Vagina (tissue), 2 donors: Measurements from ENCODE around the gene CPSF4. TPM values are rescaled to one million over a fixed set of nuclear protein-coding genes. Genes with fewer than 3 reads are reported as not detected.

Experiments used
- DNase-seq, 2 donors: peaks; one replicate each; pipeline ENCODE4 v3.0.0-alpha.2; 2017; ENCODE audit errors: extremely low spot score in 2 of 2
- H3K27ac ChIP-seq: fragments of 200-600 bp; sonication (generic); one replicate; pipeline ENCODE4 v1.5.1; 2019
- H3K27me3 ChIP-seq: fragments of 200-600 bp; sonication (generic); one replicate; pipeline ENCODE4 v1.5.1; 2019
- H3K36me3 ChIP-seq, 2 donors: fragments of 200-600 bp; sonication (generic); one replicate each; pipeline ENCODE4 v1.5.1; 2017 to 2019
- H3K4me1 ChIP-seq: fragments of 200-600 bp; sonication (generic); one replicate; pipeline ENCODE4 v1.5.1; 2019
- H3K4me3 ChIP-seq, 2 donors: fragments of 200-600 bp; sonication (generic); 1 replicate in 1 of 2; 2 replicates in 1 of 2; pipeline ENCODE4 v1.5.1; 2016 to 2019
- H3K9me3 ChIP-seq: fragments of 200-600 bp; sonication (generic); one replicate; pipeline ENCODE4 v1.5.1; 2019
- POLR2A ChIP-seq, 2 donors: fragments of 450-650 bp; IDR thresholded peaks; one replicate each; pipeline ENCODE4 v1.6.1; 2017; ENCODE audit warnings: antibody characterized with exemption in 2 of 2, mild to moderate bottlenecking in 2 of 2, moderate library complexity in 2 of 2
- POLR2AphosphoS5 ChIP-seq, 2 donors: sonication (generic); formaldehyde crosslinking; IDR thresholded peaks; one replicate each; pipeline ENCODE4 v1.9.0; 2017; ENCODE audit warnings: antibody characterized with exemption in 2 of 2, mild to moderate bottlenecking in 2 of 2, low read depth in 1 of 2; ENCODE audit not compliant: insufficient read depth in 1 of 2
- intact Hi-C: fragments of 100-400 bp; cut with DNase I; formaldehyde crosslinking; loops from one replicate; pipeline ENCODE4 v1.15.1; 2023
- total RNA-seq: library from RNA; depleted of rRNA; stranded (reverse); fragments of >200 nt; gene quantifications from one replicate; pipeline ENCODE4 v1.2.3, GENCODE V29; 2016
- TF ChIP-seq, protein P1 (sequence below), 3 experiments: fragments of 450-650 bp in 2 of 3; fragments of 200-600 bp in 1 of 3; sonication (generic) in 1 of 3; IDR thresholded peaks; one replicate each; pipeline ENCODE4 v1.5.1; 2017 to 2019; ENCODE audit warnings: antibody characterized with exemption in 3 of 3, mild to moderate bottlenecking in 2 of 3, moderate library complexity in 2 of 3

CPSF4 gene
- total RNA-seq, 1 donor from 2014 or later, result 23.8 TPM

DNA sequence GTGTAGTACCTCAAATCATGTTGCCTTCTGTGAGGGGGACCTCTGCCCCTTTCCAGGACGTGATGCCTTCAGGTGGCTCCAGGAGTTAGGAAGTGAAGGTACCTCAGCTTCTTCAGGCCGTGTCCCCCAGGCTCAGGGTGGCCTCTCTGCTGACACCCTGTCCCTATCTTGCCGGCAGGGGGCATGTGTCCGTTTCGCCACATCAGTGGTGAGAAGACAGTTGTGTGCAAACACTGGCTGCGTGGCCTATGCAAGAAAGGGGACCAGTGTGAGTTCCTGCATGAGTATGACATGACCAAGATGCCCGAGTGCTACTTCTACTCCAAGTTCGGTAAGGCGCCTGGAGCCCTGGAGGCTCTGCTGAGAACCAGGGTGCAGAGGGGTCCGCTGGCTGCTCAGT, 9.2 kb downstream of the CPSF4 start:
- H3K27me3 ChIP-seq, result no peaks in the 10 kb centered on the region
- no peaks in the 10 kb centered on the region for H3K9me3 ChIP-seq
- intact Hi-C loops, result no loop called here
- no peak for TF ChIP-seq POLR2AphosphoS5 (IDR thresholded peaks at IDR 0.05; ENCODE audit: insufficient read depth in 1 of 2, low read depth in 1 of 2)
- TF ChIP-seq, protein P1, sequence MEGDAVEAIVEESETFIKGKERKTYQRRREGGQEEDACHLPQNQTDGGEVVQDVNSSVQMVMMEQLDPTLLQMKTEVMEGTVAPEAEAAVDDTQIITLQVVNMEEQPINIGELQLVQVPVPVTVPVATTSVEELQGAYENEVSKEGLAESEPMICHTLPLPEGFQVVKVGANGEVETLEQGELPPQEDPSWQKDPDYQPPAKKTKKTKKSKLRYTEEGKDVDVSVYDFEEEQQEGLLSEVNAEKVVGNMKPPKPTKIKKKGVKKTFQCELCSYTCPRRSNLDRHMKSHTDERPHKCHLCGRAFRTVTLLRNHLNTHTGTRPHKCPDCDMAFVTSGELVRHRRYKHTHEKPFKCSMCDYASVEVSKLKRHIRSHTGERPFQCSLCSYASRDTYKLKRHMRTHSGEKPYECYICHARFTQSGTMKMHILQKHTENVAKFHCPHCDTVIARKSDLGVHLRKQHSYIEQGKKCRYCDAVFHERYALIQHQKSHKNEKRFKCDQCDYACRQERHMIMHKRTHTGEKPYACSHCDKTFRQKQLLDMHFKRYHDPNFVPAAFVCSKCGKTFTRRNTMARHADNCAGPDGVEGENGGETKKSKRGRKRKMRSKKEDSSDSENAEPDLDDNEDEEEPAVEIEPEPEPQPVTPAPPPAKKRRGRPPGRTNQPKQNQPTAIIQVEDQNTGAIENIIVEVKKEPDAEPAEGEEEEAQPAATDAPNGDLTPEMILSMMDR (IDR thresholded peaks at IDR 0.05), result no peak
- TF ChIP-seq POLR2A (IDR thresholded peaks at IDR 0.05), result no peak
- H3K36me3 ChIP-seq, result peaks cover under 1 to 54% of the 10 kb centered on the region in 2 donors
- no peak overlapping the region for H3K4me3 ChIP-seq
- DNase-seq, result no peak
- peaks cover 9% of the 10 kb centered on the region for H3K4me1 ChIP-seq
- no peak overlapping the region for H3K27ac ChIP-seq

DNA sequence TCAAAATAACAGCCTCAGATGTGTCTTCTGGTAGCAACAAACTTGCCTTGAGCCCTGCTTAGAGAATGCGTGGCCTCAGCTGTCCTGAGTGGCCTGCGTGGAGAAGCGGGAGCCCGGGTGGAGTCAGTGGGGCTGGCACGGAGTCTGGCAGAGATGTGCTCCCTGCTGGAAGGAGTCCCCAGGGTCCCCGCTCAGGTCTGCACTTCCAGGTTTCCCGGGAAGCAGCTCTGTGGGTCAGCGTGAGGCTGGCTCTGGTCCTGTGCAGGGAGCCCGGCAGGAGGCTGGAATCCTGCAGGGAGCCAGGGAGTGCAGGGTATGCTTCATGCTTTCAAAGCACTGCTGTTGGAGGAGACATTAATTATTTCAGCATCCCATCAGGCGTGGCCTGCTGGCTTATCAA, 10.1 kb downstream of the CPSF4 start:
- Histone ChIP-seq H3K4me1 (peaks cover 15% of the 10 kb centered on the region), H3K27ac (no peak overlapping the region), H3K4me3 (no peak overlapping the region), H3K9me3 (no peaks in the 10 kb centered on the region), H3K27me3 (no peaks in the 10 kb centered on the region), H3K36me3 (peaks cover 2 to 54% of the 10 kb centered on the region in 2 donors)
- DNase-seq, result no peak
- intact Hi-C loops, result no loop called here
- TF ChIP-seq, protein P1 (IDR thresholded peaks at IDR 0.05), result no peak
- TF ChIP-seq POLR2A (IDR thresholded peaks at IDR 0.05) (no peak), POLR2AphosphoS5 (IDR thresholded peaks at IDR 0.05; ENCODE audit: insufficient read depth in 1 of 2, low read depth in 1 of 2) (no peak)

DNA sequence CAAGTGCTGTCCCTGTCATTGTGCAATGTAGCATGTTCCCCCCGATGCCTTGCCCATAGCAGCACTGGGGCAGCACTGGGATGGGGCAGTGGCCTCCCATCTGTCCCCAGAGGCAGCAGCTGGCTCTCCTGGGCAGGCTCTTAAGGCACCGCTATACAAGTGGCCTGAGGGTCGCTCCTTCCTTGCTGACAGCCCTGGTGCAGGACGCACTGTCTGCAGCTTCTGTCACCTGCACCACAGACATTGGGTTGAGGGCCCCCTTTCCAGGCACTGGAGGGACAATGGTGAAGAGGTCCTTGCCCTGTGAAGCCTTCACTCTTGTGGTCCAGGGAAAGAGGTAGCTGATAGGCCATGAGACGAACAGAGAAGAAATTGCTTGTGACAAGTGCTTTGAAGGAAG, 10.6 kb downstream of the CPSF4 start:
- no peak overlapping the region for H3K27ac ChIP-seq
- H3K36me3 ChIP-seq, result peaks cover 2 to 56% of the 10 kb centered on the region in 2 donors

DNA sequence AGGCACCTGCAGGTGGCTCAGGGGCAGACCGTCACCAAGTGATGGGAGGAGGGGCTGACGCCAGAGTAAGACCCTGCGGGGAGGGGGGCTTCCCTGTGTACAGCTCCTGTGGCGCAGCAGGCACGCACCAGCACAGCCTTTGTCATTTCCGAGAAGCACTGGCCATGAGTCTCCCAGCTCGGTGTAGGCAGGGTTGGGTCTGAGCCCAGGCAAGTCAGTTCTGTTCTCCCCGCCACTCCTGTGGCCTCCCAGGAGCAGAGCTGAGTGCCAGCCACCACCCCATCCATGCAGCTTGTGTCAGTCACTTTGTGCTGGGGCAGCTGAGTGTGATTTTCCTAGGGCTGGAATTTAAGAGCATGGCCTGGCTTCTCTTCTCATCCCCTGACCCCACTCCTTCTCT, 13.2 kb downstream of the CPSF4 start:
- Histone ChIP-seq H3K9me3 (no peaks in the 10 kb centered on the region), H3K27ac (no peak overlapping the region), H3K4me1 (peaks cover 15% of the 10 kb centered on the region), H3K4me3 (no peak overlapping the region), H3K36me3 (peaks cover 2 to 59% of the 10 kb centered on the region in 2 donors), H3K27me3 (no peaks in the 10 kb centered on the region)
- TF ChIP-seq, protein P1 (IDR thresholded peaks at IDR 0.05), result no peak
- no peak for TF ChIP-seq POLR2AphosphoS5 (IDR thresholded peaks at IDR 0.05; ENCODE audit: insufficient read depth in 1 of 2, low read depth in 1 of 2)
- TF ChIP-seq POLR2A (IDR thresholded peaks at IDR 0.05), result no peak
- intact Hi-C loops, result no loop called here
- DNase-seq, result no peak

More for the DNA sequence above, 10.6 kb downstream of the CPSF4 start:
- DNase-seq, result no peak
- Histone ChIP-seq H3K9me3 (no peaks in the 10 kb centered on the region), H3K4me3 (no peak overlapping the region), H3K27me3 (no peaks in the 10 kb centered on the region), H3K4me1 (peaks cover 15% of the 10 kb centered on the region)
- intact Hi-C loops, result no loop called here
- no peak for TF ChIP-seq POLR2AphosphoS5 (IDR thresholded peaks at IDR 0.05; ENCODE audit: insufficient read depth in 1 of 2, low read depth in 1 of 2)
- TF ChIP-seq, protein P1 (IDR thresholded peaks at IDR 0.05), result no peak

DNA sequence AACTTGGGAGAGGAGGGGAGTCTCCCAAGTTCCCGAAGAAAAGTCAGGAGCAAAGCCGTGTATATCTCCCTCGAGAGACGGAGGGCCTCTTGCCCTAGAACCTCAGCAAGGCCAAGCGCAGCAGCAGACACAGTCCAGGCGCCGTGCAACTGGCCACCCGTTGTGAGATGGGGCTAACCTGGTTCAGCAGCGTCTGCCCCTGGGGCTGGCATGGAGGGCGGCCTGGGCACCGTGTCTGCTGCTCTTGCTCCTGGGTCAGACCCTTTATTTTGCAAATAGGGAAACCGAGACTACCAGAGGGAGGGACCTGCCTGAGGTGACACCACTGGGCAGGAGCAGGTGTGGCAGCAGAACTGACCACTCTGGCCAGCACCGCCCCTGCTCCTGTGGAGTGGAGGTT, 13.8 kb downstream of the CPSF4 start:
- TF ChIP-seq POLR2A (IDR thresholded peaks at IDR 0.05) (no peak), POLR2AphosphoS5 (IDR thresholded peaks at IDR 0.05; ENCODE audit: insufficient read depth in 1 of 2, low read depth in 1 of 2) (no peak)
- TF ChIP-seq, protein P1 (IDR thresholded peaks at IDR 0.05), result no peak
- Histone ChIP-seq H3K4me3 (no peak overlapping the region), H3K27me3 (no peaks in the 10 kb centered on the region), H3K4me1 (peaks cover 15% of the 10 kb centered on the region), H3K36me3 (peaks cover 2 to 63% of the 10 kb centered on the region in 2 donors), H3K9me3 (no peaks in the 10 kb centered on the region), H3K27ac (no peak overlapping the region)
- DNase-seq, result no peak
- intact Hi-C loops, result no loop called here
